SK-N-SH (cell line): Measurements from ENCODE around the gene CIB4. TPM values are rescaled to one million over a fixed set of nuclear protein-coding genes. Genes with fewer than 3 reads are reported as not detected.

Source experiments
- CTCF ChIA-PET: fragments of 300-600, 350-600 bp; formaldehyde crosslinking; extraction: SDS; loops from one replicate; lab custom pipeline; 2021; lab: Yijun Ruan, JAX
- POLR2A ChIA-PET: fragments of 350-600 bp; sonication (Branson Sonifier 250); formaldehyde crosslinking; extraction: SDS; loops from one replicate; lab custom pipeline; 2020; ENCODE audit warnings: antibody characterized with exemption, inconsistent platforms; lab: Yijun Ruan, JAX
- DNase-seq: peaks from one replicate; pipeline ENCODE4 v3.0.0; 2012
- H2AFZ ChIP-seq: fragments of 200-600 bp; sonication (generic); 2 replicates; pipeline ENCODE4 v1.8.1; 2016; ENCODE audit warnings: antibody characterized with exemption, mild to moderate bottlenecking, low read depth
- H3F3A ChIP-seq: fragments of 200-600 bp; sonication (generic); replicated peaks from 2 replicates; pipeline ENCODE3; 2016; ENCODE audit warnings: antibody characterized with exemption, mild to moderate bottlenecking; ENCODE audit not compliant: insufficient read depth
- H3K27ac ChIP-seq, 2 experiments: fragments of 200-500 bp in 1 of 2; fragments of 200-600 bp in 1 of 2; sonication (Bioruptor generic) in 1 of 2; sonication (generic), shearing (Covaris generic) in 1 of 2; 2 replicates each; pipeline versions ENCODE4 v1.5.1 to v1.6.1; 2014 to 2016; ENCODE audit warnings: low read depth in 2 of 2, inconsistent platforms in 1 of 2, low read length in 1 of 2, mild to moderate bottlenecking in 1 of 2, mixed read lengths in 1 of 2
- H3K27me3 ChIP-seq: fragments of 200-600 bp; sonication (generic), shearing (Covaris generic); 2 replicates; pipeline ENCODE4 v1.6.1; 2016; ENCODE audit warnings: mixed run types; ENCODE audit not compliant: insufficient read depth
- H3K36me3 ChIP-seq, 2 experiments: fragments of 200-500 bp in 1 of 2; fragments of 200-600 bp in 1 of 2; sonication (Bioruptor generic) in 1 of 2; sonication (generic) in 1 of 2; replicated peaks in 1 of 2; 2 replicates each; pipeline versions ENCODE3 to v1.5.1; 2014 to 2016; ENCODE audit warnings: low read length in 1 of 2, mild to moderate bottlenecking in 1 of 2; ENCODE audit not compliant: insufficient read depth in 2 of 2, control insufficient read depth in 1 of 2
- H3K4me1 ChIP-seq, 2 experiments: fragments of 200-500 bp in 1 of 2; fragments of 200-600 bp in 1 of 2; sonication (Bioruptor generic) in 1 of 2; sonication (generic), shearing (Covaris generic) in 1 of 2; 2 replicates each; pipeline versions ENCODE4 v1.5.1 to v1.6.1; 2014 to 2016; ENCODE audit warnings: low read depth in 1 of 2, low read length in 1 of 2, mixed run types in 1 of 2; ENCODE audit not compliant: insufficient read depth in 2 of 2, control insufficient read depth in 1 of 2
- H3K4me2 ChIP-seq: fragments of 200-600 bp; sonication (generic), shearing (Covaris generic); 2 replicates; pipeline ENCODE4 v1.6.1; 2017; ENCODE audit warnings: mixed run types
- H3K4me3 ChIP-seq, 2 experiments: fragments of 200-500 bp in 1 of 2; fragments of 200-600 bp in 1 of 2; sonication (Bioruptor generic) in 1 of 2; sonication (generic), shearing (Covaris generic) in 1 of 2; 2 replicates each; pipeline versions ENCODE4 v1.5.1 to v1.8.1; 2014 to 2016; ENCODE audit warnings: low read depth in 2 of 2, inconsistent platforms in 1 of 2, low read length in 1 of 2, mild to moderate bottlenecking in 1 of 2, mixed read lengths in 1 of 2, moderate library complexity in 1 of 2
- H3K79me2 ChIP-seq: fragments of 200-600 bp; sonication (generic); 2 replicates; pipeline ENCODE4 v1.8.1; 2017; ENCODE audit warnings: mild to moderate bottlenecking; ENCODE audit not compliant: insufficient read depth
- H3K9ac ChIP-seq: fragments of 200-600 bp; sonication (generic); 2 replicates; pipeline ENCODE4 v1.6.1; 2017; ENCODE audit warnings: mixed run types
- H3K9me2 ChIP-seq: fragments of 200-600 bp; sonication (generic); 2 replicates; pipeline ENCODE4 v1.6.1; 2017; ENCODE audit warnings: mixed run types
- H3K9me3 ChIP-seq: fragments of 200-600 bp; sonication (generic); 2 replicates; pipeline ENCODE4 v1.6.1; 2017; ENCODE audit warnings: mixed run types, mild to moderate bottlenecking, moderate library complexity
- H4K20me1 ChIP-seq: fragments of 200-600 bp; sonication (generic); 2 replicates; pipeline ENCODE4 v1.6.1; 2017; ENCODE audit warnings: mild to moderate bottlenecking, mixed run types; ENCODE audit not compliant: insufficient read depth
- CHD2 ChIP-seq: fragments of 150-350 bp; IDR thresholded peaks from 2 replicates; pipeline ENCODE4 v1.6.1; 2018; ENCODE audit warnings: low read length; ENCODE audit not compliant: partially characterized antibody
- FOSL2 ChIP-seq: IDR thresholded peaks from 2 replicates; pipeline ENCODE4 v1.4.0; 2012; ENCODE audit warnings: low read depth, mild to moderate bottlenecking, moderate library complexity, borderline replicate concordance
- FOXJ3 ChIP-seq: sonication (generic); formaldehyde crosslinking; IDR thresholded peaks from 2 replicates; pipeline ENCODE4 v1.5.1; 2020; ENCODE audit warnings: mild to moderate bottlenecking, missing genetic modification reagents
- GABPA ChIP-seq: IDR thresholded peaks from 2 replicates; pipeline ENCODE4 v1.4.0; 2012; ENCODE audit warnings: low read depth, mild to moderate bottlenecking
- MAX ChIP-seq: IDR thresholded peaks from 2 replicates; pipeline ENCODE4 v1.4.0; 2012; ENCODE audit warnings: low read depth
- MXI1 ChIP-seq: IDR thresholded peaks from 2 replicates; pipeline ENCODE4 v1.6.1; 2012; ENCODE audit warnings: mild to moderate bottlenecking, low read depth, low read length, improper control_type of control experiment
- REST ChIP-seq: IDR thresholded peaks from 2 replicates; pipeline ENCODE4 v1.6.1; 2012; ENCODE audit warnings: mild to moderate bottlenecking, low read depth, low read length, moderate library complexity
- USF1 ChIP-seq: IDR thresholded peaks from 2 replicates; pipeline ENCODE4 v1.4.0; 2012; ENCODE audit warnings: low read depth, borderline replicate concordance
- WGBS: methylation state at CpG from one replicate; pipeline ENCODE4 v1.1.6; 2017; ENCODE audit warnings: low lambda C conversion rate; 5-methylcytosine and 5-hydroxymethylcytosine counted together
- polyA plus RNA-seq, 3 experiments: library from polyadenylated mRNA; depleted of rRNA; stranded (reverse); fragments of >200 nt; gene quantifications; 2 replicates each; pipeline ENCODE4 v1.2.3, GENCODE V29; 2012

CIB4 gene
- polyA plus RNA-seq, 1 of the 3 experiments (the other 2 are of a cell fraction): not detected

GRCh38 chr2:26640331-26640745 is 828 bp downstream of the CIB4 start:
- WGBS: 61% methylated on average over 8 of the region's 8 CpGs
- Histone ChIP-seq H3K9me2 (no peaks in the 10 kb centered on the region), H2AFZ (no peak overlapping the region), H3K36me3 (no peaks in the 10 kb centered on the region), H3K27ac (no peak overlapping the region), H3K9ac (no peak overlapping the region), H3F3A (no peaks in the 10 kb centered on the region), H3K4me2 (no peak overlapping the region), H3K79me2 (no peaks in the 10 kb centered on the region), H4K20me1 (no peaks in the 10 kb centered on the region), H3K4me1 (peaks cover 0 to 10% of the 10 kb centered on the region in 2 experiments; a peak in 1 of 4 replicates), H3K9me3 (no peaks in the 10 kb centered on the region), H3K4me3 (no peak overlapping the region), H3K27me3 (peaks cover 18% of the 10 kb centered on the region; the same call in 1 of the 2 replicates)
- TF ChIP-seq REST: no peak
- TF ChIP-seq GABPA: no peak
- peak; percentile 65 for DNase-seq
- CTCF ChIA-PET: interaction anchor here (0.7 to 3.0 kb wide), 4 partner anchors 11 to 105 kb away, joined by 3 to 17 read pairs (median 6); no protein-coding TSS in a partner anchor
- POLR2A ChIA-PET: no interaction called here

GRCh38 chr2:26639685-26640243 is 1.4 kb downstream of the CIB4 start:
- H3K9me3 ChIP-seq: no peaks in the 10 kb centered on the region
- WGBS: 77% methylated on average over 8 of the region's 8 CpGs
- H3K4me2 ChIP-seq: no peak overlapping the region
- H3F3A ChIP-seq: no peaks in the 10 kb centered on the region
- CTCF ChIA-PET: interaction anchor here (0.7 to 3.0 kb wide), 3 partner anchors 11 to 62 kb away, joined by 3 to 17 read pairs (median 8); no protein-coding TSS in a partner anchor
- DNase-seq: no peak
- POLR2A ChIA-PET: no interaction called here
- H3K9me2 ChIP-seq: no peaks in the 10 kb centered on the region
- H3K27ac ChIP-seq: no peak overlapping the region
- H3K27me3 ChIP-seq: peaks cover 13% of the 10 kb centered on the region; the same call in 1 of the 2 replicates
- H3K4me1 ChIP-seq: peaks cover 0 to 10% of the 10 kb centered on the region in 2 experiments; a peak in 1 of 4 replicates
- no peak for TF ChIP-seq MAX
- no peak for TF ChIP-seq FOSL2
- no peak for TF ChIP-seq USF1
- TF ChIP-seq GABPA: no peak
- no peak for TF ChIP-seq CHD2
- no peak for TF ChIP-seq MXI1
- TF ChIP-seq FOXJ3 (CRISPR knock-in tag): no peak
- no peak for TF ChIP-seq REST
- no peaks in the 10 kb centered on the region for H3K79me2 ChIP-seq
- no peak overlapping the region for H3K9ac ChIP-seq
- no peak overlapping the region for H3K4me3 ChIP-seq
- no peaks in the 10 kb centered on the region for H4K20me1 ChIP-seq
- H2AFZ ChIP-seq: no peak overlapping the region
- H3K36me3 ChIP-seq: no peaks in the 10 kb centered on the region
